Inflammatory macrophage treated with lipopolysaccharide for 4 hours (primary cell): ENCODE data around the gene PXMP4.

ENCODE experiments used
- DNase-seq: peaks from one replicate; pipeline ENCODE4 v3.0.0-alpha.2; 2020

Gene PXMP4

DNA sequence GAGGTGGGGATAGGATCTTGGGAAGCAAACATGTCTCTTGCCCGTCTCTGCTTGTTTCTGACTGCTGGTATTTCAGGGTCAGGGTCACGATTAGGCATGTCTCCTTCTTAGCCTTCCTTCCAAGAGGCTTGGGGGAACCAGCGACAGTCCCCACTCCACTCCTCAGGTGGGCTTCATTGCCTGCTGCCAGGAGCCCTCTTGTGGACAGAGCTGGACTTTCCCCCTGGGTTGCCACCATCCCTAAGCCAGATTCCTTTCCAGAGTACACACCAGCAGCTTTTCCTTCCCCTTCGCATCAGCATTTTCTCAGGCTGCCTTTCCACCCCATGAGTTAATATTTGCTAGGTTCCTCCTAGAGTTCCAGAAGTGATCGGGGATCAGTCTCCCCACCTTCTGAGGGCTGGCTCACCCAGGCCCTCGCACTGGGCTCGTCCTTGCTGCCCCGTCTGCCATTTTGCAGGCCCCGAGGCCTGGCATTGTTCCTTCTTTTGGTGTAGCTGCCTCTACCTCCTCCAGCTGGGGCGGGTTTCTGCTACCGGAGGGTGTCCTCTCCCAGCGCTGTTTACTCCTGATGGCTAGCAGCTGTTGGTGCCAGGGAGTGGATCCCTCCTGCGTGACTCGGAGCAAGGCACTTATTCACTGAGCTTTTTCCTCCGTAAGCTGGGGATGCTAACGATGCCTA lies 66.8 kb downstream of the PXMP4 start:
- peak; percentile 20 for DNase-seq
